ENCODE data around the gene HERPUD1.

HERPUD1 gene

DNA sequence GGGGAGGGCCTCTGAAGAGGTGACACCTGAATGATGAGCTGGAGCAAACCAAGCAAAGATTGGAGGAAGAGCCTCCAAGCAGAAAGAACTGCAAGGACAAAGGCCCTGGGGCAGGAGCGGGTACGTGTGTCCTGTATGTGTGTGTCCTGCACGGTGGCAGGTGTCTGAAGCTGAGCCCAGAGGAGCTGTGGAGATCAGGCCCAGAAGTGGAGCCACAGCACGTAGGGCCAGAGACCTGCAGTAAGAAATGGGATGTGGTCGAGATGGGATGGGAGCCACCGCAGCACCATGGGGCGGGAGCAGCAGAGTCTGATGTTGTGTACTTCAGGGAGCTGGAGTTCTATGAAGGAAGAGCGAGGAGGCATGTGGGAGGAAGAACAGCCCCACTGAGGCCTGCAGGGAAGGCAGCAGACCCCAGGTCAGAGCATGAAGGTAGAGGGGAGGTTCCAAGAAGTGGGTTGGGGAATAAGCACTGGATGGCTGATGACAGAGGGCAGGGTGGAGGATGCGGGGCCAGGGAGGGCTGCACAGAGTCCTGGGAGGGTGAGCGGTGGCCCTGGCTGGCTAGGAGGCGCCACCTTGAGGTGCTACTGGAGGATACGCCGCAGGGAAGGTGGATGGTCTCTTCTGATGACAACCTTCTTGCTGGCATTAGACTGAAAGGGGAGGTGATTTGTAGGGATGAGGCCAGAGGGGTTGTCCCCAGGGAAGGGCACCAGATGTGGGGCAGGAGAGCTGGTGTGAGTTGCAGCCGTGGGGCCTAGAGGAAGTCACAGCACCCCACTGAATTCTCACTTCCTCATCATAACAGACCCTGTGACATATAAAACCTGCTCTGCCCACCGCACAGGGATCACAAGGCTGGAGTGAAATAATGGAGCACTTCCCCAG lies 19.2 kb downstream of the HERPUD1 start:
- TF ChIP-seq FOXP2 (optimal IDR thresholded peaks at IDR 0.05; ENCODE audit: control extremely low read depth, extremely low read length, insufficient read depth) (no peak), POLR2AphosphoS5 (IDR thresholded peaks at IDR 0.05; ENCODE audit: borderline replicate concordance, low read depth, low read length) (no peak), EZH2 (IDR thresholded peaks at IDR 0.05) (no peak)
- Histone ChIP-seq H3K4me3 (no peak overlapping the region), H3K9ac (ENCODE audit: insufficient read length) (no peak overlapping the region), H3K36me3 (ENCODE audit: insufficient read depth, low read length) (no peaks in the 10 kb centered on the region), H3K27ac (no peak overlapping the region), H3K9me3 (ENCODE audit: low read depth, low read length) (no peaks in the 10 kb centered on the region)
- no peak for DNase-seq (ENCODE audit: low read depth, low spot score)

DNA sequence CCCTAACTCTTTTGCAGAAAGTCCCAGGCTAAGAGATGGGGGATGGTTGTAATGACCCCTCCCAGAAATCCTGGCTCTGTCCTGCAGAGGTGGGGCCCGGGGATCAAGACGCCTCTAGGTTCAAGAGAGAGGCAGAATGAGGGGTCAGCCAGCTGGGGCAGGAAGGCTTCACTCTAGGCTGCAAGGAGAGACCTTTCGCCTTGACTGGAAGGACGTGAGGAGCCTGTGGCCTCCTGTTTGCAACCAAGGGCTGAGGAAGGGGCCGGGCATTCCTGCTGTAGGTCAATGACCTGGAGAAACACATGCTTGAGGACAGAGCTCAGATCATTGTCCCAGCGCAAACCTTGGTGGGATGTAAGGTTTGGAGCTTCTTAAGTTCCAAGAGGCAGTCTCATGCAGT lies 21.1 kb downstream of the HERPUD1 start:
- Histone ChIP-seq H3K36me3 (ENCODE audit: insufficient read depth, low read length) (no peaks in the 10 kb centered on the region), H3K9ac (ENCODE audit: insufficient read length) (no peak overlapping the region), H3K27ac (no peak overlapping the region), H3K9me3 (ENCODE audit: low read depth, low read length) (no peaks in the 10 kb centered on the region), H3K4me3 (no peak overlapping the region)
- no peak for DNase-seq (ENCODE audit: low read depth, low spot score)
- TF ChIP-seq EZH2 (IDR thresholded peaks at IDR 0.05) = no peak
- TF ChIP-seq POLR2AphosphoS5 (IDR thresholded peaks at IDR 0.05; ENCODE audit: borderline replicate concordance, low read depth, low read length) = no peak
- TF ChIP-seq FOXP2 (optimal IDR thresholded peaks at IDR 0.05; ENCODE audit: control extremely low read depth, extremely low read length, insufficient read depth) = no peak

DNA sequence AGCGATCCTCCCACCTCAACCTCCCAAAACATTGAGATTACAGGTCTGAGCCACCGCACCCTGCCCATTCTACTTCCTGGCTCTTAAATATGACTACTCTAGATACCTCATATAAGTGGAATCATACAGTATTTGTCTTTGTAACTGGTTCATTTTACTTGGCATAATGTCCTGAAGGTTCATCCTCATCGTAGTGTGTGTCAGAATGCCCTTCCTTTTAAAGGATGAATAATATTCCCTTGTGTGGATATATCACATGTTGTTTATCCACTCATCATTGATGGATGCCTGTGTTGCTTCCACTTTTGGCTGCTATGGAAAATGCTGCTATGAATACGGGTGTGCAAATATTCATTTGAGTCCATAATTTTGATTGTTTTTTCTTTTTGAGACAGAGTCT lies 24.1 kb downstream of the HERPUD1 start:
- TF ChIP-seq EZH2 (IDR thresholded peaks at IDR 0.05) (no peak), POLR2AphosphoS5 (IDR thresholded peaks at IDR 0.05; ENCODE audit: borderline replicate concordance, low read depth, low read length) (no peak)
- no peaks in the 10 kb centered on the region for H3K9me3 ChIP-seq (ENCODE audit: low read depth, low read length)
- no peak overlapping the region for H3K9ac ChIP-seq (ENCODE audit: insufficient read length)
- no peak overlapping the region for H3K27ac ChIP-seq
- H3K36me3 ChIP-seq (ENCODE audit: insufficient read depth, low read length) = no peaks in the 10 kb centered on the region
- H3K4me3 ChIP-seq = no peak overlapping the region
- DNase-seq (ENCODE audit: low read depth, low spot score) = no peak

DNA sequence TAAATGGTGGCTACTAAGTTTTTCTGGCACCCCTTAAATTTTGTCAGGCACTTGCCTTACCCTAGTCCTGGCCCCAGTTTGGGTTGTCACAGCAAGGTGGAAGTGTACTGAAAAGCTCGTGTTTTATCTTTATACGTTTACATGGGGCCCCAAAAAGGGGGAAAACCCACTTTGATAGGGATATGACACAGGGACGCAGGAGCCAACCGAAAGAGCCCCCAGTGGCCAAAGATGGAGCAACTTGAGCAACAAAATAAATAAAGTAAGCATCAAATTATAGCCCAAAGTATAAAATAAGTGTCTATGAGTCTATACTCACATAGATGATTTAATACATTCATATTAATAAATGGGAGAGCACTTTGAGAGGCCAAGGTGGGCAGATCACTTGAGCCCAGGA lies 24.8 kb downstream of the HERPUD1 start:
- TF ChIP-seq FOXP2 (optimal IDR thresholded peaks at IDR 0.05; ENCODE audit: control extremely low read depth, extremely low read length, insufficient read depth) = no peak
- TF ChIP-seq EZH2 (IDR thresholded peaks at IDR 0.05) = no peak
- TF ChIP-seq POLR2AphosphoS5 (IDR thresholded peaks at IDR 0.05; ENCODE audit: borderline replicate concordance, low read depth, low read length) = no peak
- H3K27ac ChIP-seq = no peak overlapping the region
- no peak overlapping the region for H3K4me3 ChIP-seq
- H3K36me3 ChIP-seq (ENCODE audit: insufficient read depth, low read length) = no peaks in the 10 kb centered on the region
- no peak overlapping the region for H3K9ac ChIP-seq (ENCODE audit: insufficient read length)
- no peaks in the 10 kb centered on the region for H3K9me3 ChIP-seq (ENCODE audit: low read depth, low read length)
- DNase-seq (ENCODE audit: low read depth, low spot score) = no peak

- Histone ChIP-seq H3K36me3 (ENCODE audit: insufficient read depth, low read length) (no peaks in the 10 kb centered on the region), H3K9ac (ENCODE audit: insufficient read length) (no peak overlapping the region), H3K4me3 (no peak overlapping the region), H3K9me3 (ENCODE audit: low read depth, low read length) (no peaks in the 10 kb centered on the region), H3K27ac (no peak overlapping the region)
- TF ChIP-seq POLR2AphosphoS5 (IDR thresholded peaks at IDR 0.05; ENCODE audit: borderline replicate concordance, low read depth, low read length) (no peak), FOXP2 (optimal IDR thresholded peaks at IDR 0.05; ENCODE audit: control extremely low read depth, extremely low read length, insufficient read depth) (no peak), EZH2 (IDR thresholded peaks at IDR 0.05) (no peak)
- no peak for DNase-seq (ENCODE audit: low read depth, low spot score)
These were observed 28.8 kb downstream of the HERPUD1 start for GRCh38 chr16:56960681-56961281.

GRCh38 chr16:56961386-56961785 lies 29.4 kb downstream of the HERPUD1 start:
- no peak overlapping the region for H3K9ac ChIP-seq (ENCODE audit: insufficient read length)

GRCh38 chr16:56961851-56962281 lies 29.9 kb downstream of the HERPUD1 start, which contains the start of gene CETP:
Gene CETP (plus strand): TSS chr16:56961950. CDS start chr16:56961980, 30 bp downstream.
- TF ChIP-seq EZH2 (IDR thresholded peaks at IDR 0.05) (no peak), POLR2AphosphoS5 (IDR thresholded peaks at IDR 0.05; ENCODE audit: borderline replicate concordance, low read depth, low read length) (no peak), FOXP2 (optimal IDR thresholded peaks at IDR 0.05; ENCODE audit: control extremely low read depth, extremely low read length, insufficient read depth) (no peak)
- Histone ChIP-seq H3K36me3 (ENCODE audit: insufficient read depth, low read length) (no peaks in the 10 kb centered on the region), H3K4me3 (no peak within 1 kb of the TSS), H3K9me3 (ENCODE audit: low read depth, low read length) (no peaks in the 10 kb centered on the region), H3K9ac (ENCODE audit: insufficient read length) (no peak within 1 kb of the TSS), H3K27ac (no peak within 1 kb of the TSS)
- no peak for DNase-seq (ENCODE audit: low read depth, low spot score)

More at GRCh38 chr16:56961386-56961785, 29.4 kb downstream of the HERPUD1 start:
- Histone ChIP-seq H3K27ac (no peak overlapping the region), H3K4me3 (no peak overlapping the region), H3K36me3 (ENCODE audit: insufficient read depth, low read length) (no peaks in the 10 kb centered on the region), H3K9me3 (ENCODE audit: low read depth, low read length) (no peaks in the 10 kb centered on the region)
- DNase-seq (ENCODE audit: low read depth, low spot score) = no peak
- TF ChIP-seq FOXP2 (optimal IDR thresholded peaks at IDR 0.05; ENCODE audit: control extremely low read depth, extremely low read length, insufficient read depth) = no peak
- TF ChIP-seq POLR2AphosphoS5 (IDR thresholded peaks at IDR 0.05; ENCODE audit: borderline replicate concordance, low read depth, low read length) = no peak
- no peak for TF ChIP-seq EZH2 (IDR thresholded peaks at IDR 0.05)

- no peak for TF ChIP-seq EZH2 (IDR thresholded peaks at IDR 0.05)
- H3K9ac ChIP-seq (ENCODE audit: insufficient read length) = no peak overlapping the region
- no peak for DNase-seq (ENCODE audit: low read depth, low spot score)
- H3K9me3 ChIP-seq (ENCODE audit: low read depth, low read length) = no peaks in the 10 kb centered on the region
- no peaks in the 10 kb centered on the region for H3K36me3 ChIP-seq (ENCODE audit: insufficient read depth, low read length)
- H3K27ac ChIP-seq = no peak overlapping the region
- no peak overlapping the region for H3K4me3 ChIP-seq
These were observed 32.6 kb downstream of the HERPUD1 start for GRCh38 chr16:56964243-56965148.

Measured in SK-N-MC (cell line).